Panc1 (cell line): Measurements from ENCODE around the gene CDC123.

Experiments used
- POLR2AphosphoS5 ChIP-seq: IDR thresholded peaks from 2 replicates; pipeline ENCODE4 v1.6.1; 2012; ENCODE audit warnings: mild to moderate bottlenecking, low read depth, low read length, moderate library complexity
- TF ChIP-seq, protein P1 (sequence below): fragments of 450-650 bp; IDR thresholded peaks from 2 replicates; pipeline ENCODE4 v1.5.1; 2017; ENCODE audit warnings: mild to moderate bottlenecking
- TF ChIP-seq, protein P2 (sequence below), 2 experiments: IDR thresholded peaks; 2 replicates each; pipeline ENCODE4 v1.6.1; 2011 to 2012; ENCODE audit warnings: low read depth in 2 of 2, control low read depth in 1 of 2, low read length in 1 of 2, mild to moderate bottlenecking in 1 of 2, moderate library complexity in 1 of 2; ENCODE audit not compliant: insufficient read depth in 1 of 2

DNA sequence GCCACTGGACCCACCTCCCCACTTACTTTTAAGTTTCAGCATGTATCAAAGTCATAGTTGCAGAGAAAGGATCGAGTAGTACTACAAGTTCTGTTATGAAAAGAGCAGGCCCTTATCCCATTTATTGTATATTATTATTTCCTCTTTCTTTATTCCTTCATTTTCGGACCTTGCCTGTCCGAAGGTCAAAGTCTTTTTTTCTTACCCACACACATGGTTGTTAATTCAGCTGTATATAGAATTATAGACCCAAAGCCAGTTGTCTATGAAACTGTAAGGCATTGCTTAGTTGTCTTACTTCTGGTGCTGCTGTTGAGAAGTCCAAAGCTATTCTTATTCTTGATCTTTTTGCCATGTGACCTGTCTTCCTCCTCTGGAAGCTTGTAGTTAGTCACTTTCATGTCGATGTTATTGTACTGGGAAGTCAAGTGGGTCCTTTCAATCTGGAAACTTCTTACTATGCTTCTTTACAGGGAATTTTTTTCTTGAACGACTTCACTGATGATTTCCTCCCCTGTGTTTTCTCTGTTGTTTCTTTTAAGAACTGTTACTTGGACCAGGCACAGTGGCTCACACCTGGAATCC lies 8.6 kb upstream of the CDC123 start:
- no peak for TF ChIP-seq POLR2AphosphoS5
- TF ChIP-seq, protein P1, sequence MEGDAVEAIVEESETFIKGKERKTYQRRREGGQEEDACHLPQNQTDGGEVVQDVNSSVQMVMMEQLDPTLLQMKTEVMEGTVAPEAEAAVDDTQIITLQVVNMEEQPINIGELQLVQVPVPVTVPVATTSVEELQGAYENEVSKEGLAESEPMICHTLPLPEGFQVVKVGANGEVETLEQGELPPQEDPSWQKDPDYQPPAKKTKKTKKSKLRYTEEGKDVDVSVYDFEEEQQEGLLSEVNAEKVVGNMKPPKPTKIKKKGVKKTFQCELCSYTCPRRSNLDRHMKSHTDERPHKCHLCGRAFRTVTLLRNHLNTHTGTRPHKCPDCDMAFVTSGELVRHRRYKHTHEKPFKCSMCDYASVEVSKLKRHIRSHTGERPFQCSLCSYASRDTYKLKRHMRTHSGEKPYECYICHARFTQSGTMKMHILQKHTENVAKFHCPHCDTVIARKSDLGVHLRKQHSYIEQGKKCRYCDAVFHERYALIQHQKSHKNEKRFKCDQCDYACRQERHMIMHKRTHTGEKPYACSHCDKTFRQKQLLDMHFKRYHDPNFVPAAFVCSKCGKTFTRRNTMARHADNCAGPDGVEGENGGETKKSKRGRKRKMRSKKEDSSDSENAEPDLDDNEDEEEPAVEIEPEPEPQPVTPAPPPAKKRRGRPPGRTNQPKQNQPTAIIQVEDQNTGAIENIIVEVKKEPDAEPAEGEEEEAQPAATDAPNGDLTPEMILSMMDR: no peak
- TF ChIP-seq, protein P2, sequence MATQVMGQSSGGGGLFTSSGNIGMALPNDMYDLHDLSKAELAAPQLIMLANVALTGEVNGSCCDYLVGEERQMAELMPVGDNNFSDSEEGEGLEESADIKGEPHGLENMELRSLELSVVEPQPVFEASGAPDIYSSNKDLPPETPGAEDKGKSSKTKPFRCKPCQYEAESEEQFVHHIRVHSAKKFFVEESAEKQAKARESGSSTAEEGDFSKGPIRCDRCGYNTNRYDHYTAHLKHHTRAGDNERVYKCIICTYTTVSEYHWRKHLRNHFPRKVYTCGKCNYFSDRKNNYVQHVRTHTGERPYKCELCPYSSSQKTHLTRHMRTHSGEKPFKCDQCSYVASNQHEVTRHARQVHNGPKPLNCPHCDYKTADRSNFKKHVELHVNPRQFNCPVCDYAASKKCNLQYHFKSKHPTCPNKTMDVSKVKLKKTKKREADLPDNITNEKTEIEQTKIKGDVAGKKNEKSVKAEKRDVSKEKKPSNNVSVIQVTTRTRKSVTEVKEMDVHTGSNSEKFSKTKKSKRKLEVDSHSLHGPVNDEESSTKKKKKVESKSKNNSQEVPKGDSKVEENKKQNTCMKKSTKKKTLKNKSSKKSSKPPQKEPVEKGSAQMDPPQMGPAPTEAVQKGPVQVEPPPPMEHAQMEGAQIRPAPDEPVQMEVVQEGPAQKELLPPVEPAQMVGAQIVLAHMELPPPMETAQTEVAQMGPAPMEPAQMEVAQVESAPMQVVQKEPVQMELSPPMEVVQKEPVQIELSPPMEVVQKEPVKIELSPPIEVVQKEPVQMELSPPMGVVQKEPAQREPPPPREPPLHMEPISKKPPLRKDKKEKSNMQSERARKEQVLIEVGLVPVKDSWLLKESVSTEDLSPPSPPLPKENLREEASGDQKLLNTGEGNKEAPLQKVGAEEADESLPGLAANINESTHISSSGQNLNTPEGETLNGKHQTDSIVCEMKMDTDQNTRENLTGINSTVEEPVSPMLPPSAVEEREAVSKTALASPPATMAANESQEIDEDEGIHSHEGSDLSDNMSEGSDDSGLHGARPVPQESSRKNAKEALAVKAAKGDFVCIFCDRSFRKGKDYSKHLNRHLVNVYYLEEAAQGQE (IDR thresholded peaks at IDR 0.05; ENCODE audit: insufficient read depth in 1 of 2, low read depth in 2 of 2, low read length in 1 of 2): no peak
